LNCAP (cell line): ENCODE results near the gene CCDC6.

Source experiments
- TF ChIP-seq, protein P1 (sequence below): fragments of 450-650 bp; IDR thresholded peaks from 2 replicates; pipeline ENCODE4 v1.5.1; 2017; ENCODE audit warnings: mild to moderate bottlenecking

Gene CCDC6

DNA sequence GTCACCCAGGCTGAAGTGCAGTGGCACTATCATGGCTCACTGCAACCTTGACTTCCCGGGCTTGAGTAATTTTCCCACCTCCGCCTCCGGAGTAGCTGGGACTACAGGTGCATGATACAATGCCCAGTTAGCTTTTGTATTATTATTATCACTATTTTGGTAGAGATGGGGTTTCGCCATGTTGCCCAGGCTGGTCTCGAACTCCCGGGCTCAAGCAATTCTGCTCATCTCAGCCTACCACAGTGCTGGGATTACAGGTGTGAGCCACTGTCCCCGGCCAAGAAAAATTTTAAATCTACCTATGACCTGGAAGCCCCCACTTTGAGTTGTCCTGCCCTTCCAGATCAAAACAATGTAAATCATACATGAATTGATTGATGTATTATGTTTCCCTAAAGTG is 38.8 kb downstream of the CCDC6 start:
- TF ChIP-seq, protein P1, sequence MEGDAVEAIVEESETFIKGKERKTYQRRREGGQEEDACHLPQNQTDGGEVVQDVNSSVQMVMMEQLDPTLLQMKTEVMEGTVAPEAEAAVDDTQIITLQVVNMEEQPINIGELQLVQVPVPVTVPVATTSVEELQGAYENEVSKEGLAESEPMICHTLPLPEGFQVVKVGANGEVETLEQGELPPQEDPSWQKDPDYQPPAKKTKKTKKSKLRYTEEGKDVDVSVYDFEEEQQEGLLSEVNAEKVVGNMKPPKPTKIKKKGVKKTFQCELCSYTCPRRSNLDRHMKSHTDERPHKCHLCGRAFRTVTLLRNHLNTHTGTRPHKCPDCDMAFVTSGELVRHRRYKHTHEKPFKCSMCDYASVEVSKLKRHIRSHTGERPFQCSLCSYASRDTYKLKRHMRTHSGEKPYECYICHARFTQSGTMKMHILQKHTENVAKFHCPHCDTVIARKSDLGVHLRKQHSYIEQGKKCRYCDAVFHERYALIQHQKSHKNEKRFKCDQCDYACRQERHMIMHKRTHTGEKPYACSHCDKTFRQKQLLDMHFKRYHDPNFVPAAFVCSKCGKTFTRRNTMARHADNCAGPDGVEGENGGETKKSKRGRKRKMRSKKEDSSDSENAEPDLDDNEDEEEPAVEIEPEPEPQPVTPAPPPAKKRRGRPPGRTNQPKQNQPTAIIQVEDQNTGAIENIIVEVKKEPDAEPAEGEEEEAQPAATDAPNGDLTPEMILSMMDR: no peak

DNA sequence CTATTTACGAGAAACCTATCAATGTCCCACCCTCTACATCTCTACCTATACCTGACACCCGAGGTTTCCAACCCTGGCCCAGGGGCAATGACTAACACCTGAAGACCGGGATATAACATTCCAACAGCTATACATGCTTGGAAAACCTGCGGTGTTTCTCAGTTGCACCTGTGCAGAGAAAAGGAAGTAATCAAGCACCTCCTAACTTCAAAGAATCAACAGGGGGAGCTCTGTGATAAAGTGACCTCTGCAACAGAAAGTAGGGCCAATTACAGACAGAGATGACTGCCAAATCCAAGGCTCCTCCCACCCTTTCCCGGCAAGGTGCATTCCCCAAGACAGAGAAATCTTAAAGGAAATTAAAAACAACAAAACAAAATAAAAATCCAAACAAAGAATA is 41.3 kb downstream of the CCDC6 start:
- TF ChIP-seq, protein P1: peak; percentile 66

DNA sequence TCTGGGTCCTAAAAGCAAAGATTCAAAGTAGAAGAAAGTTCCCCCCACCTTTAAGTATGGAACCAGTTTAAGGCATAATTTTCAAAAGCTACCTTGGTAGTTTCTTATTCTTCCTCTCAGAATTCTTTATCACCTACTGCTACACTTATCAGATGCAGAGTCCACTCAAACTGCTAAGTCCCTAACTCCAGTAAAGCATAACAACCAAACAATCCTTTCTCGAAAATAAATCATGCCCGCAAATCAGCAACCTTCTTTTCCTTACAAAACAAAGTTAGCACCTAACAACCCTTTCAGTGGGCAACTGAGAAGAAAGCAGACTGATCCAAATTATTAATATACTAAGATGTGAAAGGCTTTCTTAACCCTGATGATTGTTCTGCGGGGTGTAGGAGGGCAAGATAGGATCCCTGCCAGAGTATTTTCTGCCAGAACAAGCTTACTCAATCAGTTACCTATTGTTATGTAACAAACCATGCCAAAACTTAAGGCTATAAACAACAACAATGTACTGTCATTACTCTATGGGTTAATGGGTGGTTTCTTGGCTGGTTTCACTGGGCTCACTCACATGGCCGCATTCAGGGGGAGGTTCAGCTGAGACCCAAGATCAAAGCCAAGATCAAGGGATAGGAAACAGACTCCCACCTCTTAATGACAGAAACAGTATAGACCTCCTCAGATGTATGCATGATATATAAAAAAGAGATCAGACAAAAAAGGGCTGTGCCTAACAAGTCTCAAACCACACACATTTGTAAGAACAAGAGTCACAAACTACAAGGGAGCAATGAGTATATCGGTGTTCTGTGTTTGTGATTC is 42.0 kb downstream of the CCDC6 start:
- TF ChIP-seq, protein P1: no peak

DNA sequence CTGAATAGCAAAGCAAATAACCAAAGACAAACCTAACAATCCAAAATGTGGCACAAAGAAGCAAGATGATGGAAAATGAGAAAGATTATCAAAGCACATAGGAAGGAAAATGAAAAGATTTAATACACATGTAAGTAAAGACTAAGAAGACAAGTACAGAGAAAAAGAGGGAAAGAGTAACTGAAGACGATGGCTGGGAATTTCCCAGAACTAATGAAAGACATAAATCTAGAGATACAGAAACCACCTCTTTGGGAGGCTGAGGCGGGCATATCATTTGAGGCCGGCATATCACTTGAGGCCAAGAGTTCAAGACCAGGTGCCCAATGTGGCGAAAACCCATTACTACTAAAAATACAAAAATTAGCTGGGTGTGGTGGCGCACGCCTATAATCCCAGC is 46.8 kb downstream of the CCDC6 start:
- TF ChIP-seq, protein P1: no peak

DNA sequence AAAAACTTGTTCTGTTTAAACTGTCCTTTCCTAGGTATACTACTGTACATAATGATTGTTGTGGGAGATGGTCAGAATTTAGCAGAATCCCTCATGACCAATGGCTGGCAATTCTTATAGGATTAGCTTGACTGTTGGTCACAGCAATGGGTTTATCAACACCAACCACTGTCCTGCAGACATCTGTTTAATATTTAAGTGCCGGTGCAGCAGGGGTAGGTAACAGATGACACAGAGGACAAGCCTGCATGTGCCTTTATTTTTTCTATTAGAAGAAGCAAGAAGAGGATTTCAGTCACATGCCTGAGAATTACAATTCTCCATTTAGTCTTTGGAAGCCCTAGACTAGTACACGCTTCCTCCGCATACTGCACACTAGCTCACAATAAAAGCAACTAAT is 48.4 kb downstream of the CCDC6 start:
- TF ChIP-seq, protein P1: no peak

DNA sequence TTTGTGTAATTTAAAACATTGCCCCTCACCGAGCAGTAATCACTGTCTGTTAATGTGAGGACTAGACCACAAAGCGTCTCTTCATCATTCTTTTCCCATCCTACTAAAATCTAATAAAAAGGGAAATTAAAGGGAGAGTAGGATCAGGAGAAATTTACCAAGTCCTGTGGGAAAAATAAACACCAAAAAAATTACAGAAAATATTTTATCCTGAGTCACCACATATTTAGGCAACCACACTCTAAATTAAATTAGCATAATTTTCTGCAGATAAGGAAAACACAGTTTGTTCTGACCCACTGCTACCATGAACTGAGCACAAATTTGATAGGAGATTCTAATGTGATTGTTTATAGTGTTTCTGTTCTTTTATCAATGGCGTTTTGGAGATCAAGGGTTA is 49.3 kb downstream of the CCDC6 start:
- TF ChIP-seq, protein P1: no peak

DNA sequence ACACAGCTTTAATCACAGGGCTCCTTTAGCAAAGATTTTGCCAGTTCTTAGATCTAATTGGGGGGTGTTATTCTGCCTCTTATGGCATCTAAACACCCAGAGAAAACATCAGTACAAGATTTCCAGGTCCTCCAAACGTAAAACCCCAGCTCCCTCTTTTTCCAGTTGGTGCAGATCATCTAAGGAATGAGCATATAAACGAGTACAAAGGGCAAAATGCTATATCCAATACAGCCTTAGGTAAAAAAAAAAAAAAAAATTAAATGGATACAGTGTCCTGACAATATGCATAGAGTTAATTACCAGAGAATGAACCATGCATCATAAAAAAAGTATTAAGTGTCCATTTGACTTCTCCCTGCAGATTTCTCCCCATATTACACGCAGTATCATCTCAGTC is 50.3 kb downstream of the CCDC6 start:
- TF ChIP-seq, protein P1: no peak
